Measurements from ENCODE around the gene TTC6. TPM values are rescaled to one million over a fixed set of nuclear protein-coding genes. Genes with fewer than 3 reads are reported as not detected.

The TTC6 gene
- total RNA-seq (10 to 100 TPM in 1 of 2 donors, 1 to 10 TPM in 1; 2.0 to 21.7 TPM), polyA plus RNA-seq (1 to 10 TPM in 1 of 2 donors, under 1 TPM in 1; 0.74 to 5.2 TPM)

- peaks cover 1 to 17% (median 13%) of the 10 kb centered on the region in 4 donors for H3K4me1 ChIP-seq (ENCODE audit: control insufficient read depth in 4 of 4, insufficient read depth in 4 of 4, low read length in 3 of 4)
- TF ChIP-seq YY1 (IDR thresholded peaks at IDR 0.05) (peak; percentile 33), EGR1 (IDR thresholded peaks at IDR 0.05; ENCODE audit: low read depth in 2 of 2) (no peak), ATF3 (IDR thresholded peaks at IDR 0.05) (no peak), TAF1 (conservative IDR thresholded peaks at IDR 0.05) (peak; percentile 19)
- H3K9me3 ChIP-seq (ENCODE audit: control insufficient read depth in 4 of 4, low read length in 3 of 4): no peaks in the 10 kb centered on the region
- peak within 1 kb of the TSS; percentile 90 to 92 for H3K9ac ChIP-seq (ENCODE audit: low read depth in 1 of 2, low read length in 2 of 2)
- H3K27me3 ChIP-seq (ENCODE audit: control insufficient read depth in 4 of 4, insufficient read depth in 4 of 4, low read length in 3 of 4): no peaks in the 10 kb centered on the region
- peak within 1 kb of the TSS; percentile 87 to 94 for H3K27ac ChIP-seq (ENCODE audit: low read depth in 1 of 2, low read length in 2 of 2)
- peak within 1 kb of the TSS; percentile 66 to 92 (median 76) for H3K4me3 ChIP-seq (ENCODE audit: low read depth in 1 of 3, low read length in 3 of 3)
- under 1% methylated on average over 92 of the region's 92 CpGs for WGBS
- peaks cover 0 to 1% (median 0%) of the 10 kb centered on the region in 4 donors for H3K36me3 ChIP-seq (ENCODE audit: control insufficient read depth in 4 of 4, insufficient read depth in 3 of 4, low read depth in 1 of 4, low read length in 3 of 4)
- peak; percentile 73 for DNase-seq (ENCODE audit: low spot score)
Observed at GRCh38 chr14:37594971-37595808, at the start of gene TTC6, which contains the start of gene FOXA1. Gene TTC6, plus strand, starts transcription at chr14:37595629. Its CDS starts 26,436 bp downstream, at chr14:37622065. Gene FOXA1, minus strand, starts transcription at chr14:37595249. Its CDS starts 277 bp downstream, at chr14:37594972.

- Histone ChIP-seq H3K27ac (ENCODE audit: low read depth in 1 of 2, low read length in 2 of 2) (peak overlapping the region; percentile 33 to 70), H3K27me3 (ENCODE audit: control insufficient read depth in 4 of 4, insufficient read depth in 4 of 4, low read length in 3 of 4) (no peaks in the 10 kb centered on the region), H3K4me1 (ENCODE audit: control insufficient read depth in 4 of 4, insufficient read depth in 4 of 4, low read length in 3 of 4) (peaks cover 0 to 18% (median 2%) of the 10 kb centered on the region in 4 donors), H3K36me3 (ENCODE audit: control insufficient read depth in 4 of 4, insufficient read depth in 3 of 4, low read depth in 1 of 4, low read length in 3 of 4) (no peaks in the 10 kb centered on the region), H3K4me3 (ENCODE audit: low read depth in 1 of 3, low read length in 3 of 3) (peak overlapping the region; percentile 30 to 61 (median 33)), H3K9me3 (ENCODE audit: control insufficient read depth in 4 of 4, low read length in 3 of 4) (no peaks in the 10 kb centered on the region), H3K9ac (ENCODE audit: low read depth in 1 of 2, low read length in 2 of 2) (peak overlapping the region in 1 of 2 donors; percentile 42)
- WGBS: 19% methylated on average over 6 of the region's 6 CpGs
- TF ChIP-seq FOXA1 (IDR thresholded peaks at IDR 0.05): peak; percentile 28
- TF ChIP-seq CTCF (IDR thresholded peaks at IDR 0.05; ENCODE audit: low read depth, low read length, missing input control): no peak
- TF ChIP-seq REST (IDR thresholded peaks at IDR 0.05): no peak
- no peak for TF ChIP-seq NR2F2 (IDR thresholded peaks at IDR 0.05)
- peak; percentile 57 to 68 for TF ChIP-seq RXRA (IDR thresholded peaks at IDR 0.05)
- TF ChIP-seq HNF4G (IDR thresholded peaks at IDR 0.05): no peak
- peak; percentile 20 to 39 for TF ChIP-seq RAD21 (IDR thresholded peaks at IDR 0.05)
- peak; percentile 31 to 53 for TF ChIP-seq HNF4A (conservative IDR thresholded peaks at IDR 0.05)
- no peak for TF ChIP-seq YY1 (IDR thresholded peaks at IDR 0.05)
- peak; percentile 75 for TF ChIP-seq SP1 (IDR thresholded peaks at IDR 0.05)
- no peak for TF ChIP-seq EGR1 (IDR thresholded peaks at IDR 0.05; ENCODE audit: low read depth in 2 of 2)
- no peak for TF ChIP-seq MAX (IDR thresholded peaks at IDR 0.05)
- no peak for TF ChIP-seq GABPA (IDR thresholded peaks at IDR 0.05 in 1 of 2, conservative IDR thresholded peaks at IDR 0.05 in 1 of 2)
- no peak for TF ChIP-seq TAF1 (conservative IDR thresholded peaks at IDR 0.05)
- TF ChIP-seq ZBTB33 (IDR thresholded peaks at IDR 0.05): no peak
- TF ChIP-seq FOXA2 (IDR thresholded peaks at IDR 0.05): peak; percentile 90
- no peak for DNase-seq (ENCODE audit: low spot score)
Observed at GRCh38 chr14:37546621-37547447, 48.6 kb upstream of the TTC6 start.

All from liver (tissue), 9 donors.